Neural crest cell (in vitro differentiated cells): ENCODE results near the gene SYT17. TPM values are rescaled to one million over a fixed set of nuclear protein-coding genes. Genes with fewer than 3 reads are reported as not detected.

ENCODE experiments used
- DNase-seq: peaks from one replicate; pipeline ENCODE4 v3.0.0; 2021; ENCODE audit warnings: low read depth, mixed read lengths, low spot score
- H3K27ac Mint-ChIP-seq: one replicate; pipeline ENCODE4 v1.8.0; 2021; ENCODE audit warnings: mild to moderate bottlenecking, mixed read lengths; ENCODE audit not compliant: unreplicated experiment
- H3K27me3 Mint-ChIP-seq: 2 replicates; pipeline ENCODE4 v1.8.0; 2021; ENCODE audit warnings: low read depth, mild to moderate bottlenecking, mixed read lengths
- H3K36me3 Mint-ChIP-seq: 2 replicates; pipeline ENCODE4 v1.8.0; 2021; ENCODE audit warnings: low read depth, mild to moderate bottlenecking, mixed read lengths
- H3K4me1 Mint-ChIP-seq: 2 replicates; pipeline ENCODE4 v1.8.0; 2021; ENCODE audit warnings: mixed read lengths
- H3K4me3 Mint-ChIP-seq: one replicate; pipeline ENCODE4 v1.8.0; 2021; ENCODE audit warnings: mild to moderate bottlenecking, mixed read lengths
- H3K9me3 Mint-ChIP-seq: 2 replicates; pipeline ENCODE4 v1.8.0; 2021; ENCODE audit warnings: mixed read lengths
- total RNA-seq: library from RNA; stranded (reverse); gene quantifications from 2 replicates; pipeline ENCODE4 v1.2.1, GENCODE V29; 2021
- TF ChIP-seq, protein P1 (sequence below): fragments of 200-600 bp; sonication (generic); conservative IDR thresholded peaks from 2 replicates; pipeline ENCODE4 v1.5.0; 2021; ENCODE audit warnings: antibody characterized with exemption, mild to moderate bottlenecking

Gene SYT17
- total RNA-seq, 1 donor from 2014 or later, result 3.1 TPM

DNA sequence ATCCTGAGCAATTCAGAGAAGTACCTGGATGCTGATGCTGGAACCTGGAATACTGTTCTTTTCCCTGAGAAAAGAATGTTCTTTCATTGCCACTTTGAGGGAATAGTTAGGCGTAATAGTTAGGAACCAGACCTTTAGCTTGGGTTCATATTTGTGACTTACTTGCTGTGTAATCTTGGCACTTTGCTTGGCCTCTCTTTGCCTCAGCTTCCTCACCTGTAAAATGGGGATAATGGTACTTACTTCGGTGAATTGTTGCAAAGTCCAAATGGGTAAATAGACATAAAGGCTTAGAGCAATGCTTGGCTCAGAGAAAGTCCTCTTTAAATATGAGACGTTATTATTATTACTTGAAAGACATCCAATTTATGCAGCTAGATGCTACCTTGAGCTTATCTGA is 62.5 kb downstream of the SYT17 start:
- TF ChIP-seq, protein P1, sequence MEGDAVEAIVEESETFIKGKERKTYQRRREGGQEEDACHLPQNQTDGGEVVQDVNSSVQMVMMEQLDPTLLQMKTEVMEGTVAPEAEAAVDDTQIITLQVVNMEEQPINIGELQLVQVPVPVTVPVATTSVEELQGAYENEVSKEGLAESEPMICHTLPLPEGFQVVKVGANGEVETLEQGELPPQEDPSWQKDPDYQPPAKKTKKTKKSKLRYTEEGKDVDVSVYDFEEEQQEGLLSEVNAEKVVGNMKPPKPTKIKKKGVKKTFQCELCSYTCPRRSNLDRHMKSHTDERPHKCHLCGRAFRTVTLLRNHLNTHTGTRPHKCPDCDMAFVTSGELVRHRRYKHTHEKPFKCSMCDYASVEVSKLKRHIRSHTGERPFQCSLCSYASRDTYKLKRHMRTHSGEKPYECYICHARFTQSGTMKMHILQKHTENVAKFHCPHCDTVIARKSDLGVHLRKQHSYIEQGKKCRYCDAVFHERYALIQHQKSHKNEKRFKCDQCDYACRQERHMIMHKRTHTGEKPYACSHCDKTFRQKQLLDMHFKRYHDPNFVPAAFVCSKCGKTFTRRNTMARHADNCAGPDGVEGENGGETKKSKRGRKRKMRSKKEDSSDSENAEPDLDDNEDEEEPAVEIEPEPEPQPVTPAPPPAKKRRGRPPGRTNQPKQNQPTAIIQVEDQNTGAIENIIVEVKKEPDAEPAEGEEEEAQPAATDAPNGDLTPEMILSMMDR, result no peak
- DNase-seq, result no peak
- Mint-ChIP-seq H3K9me3 (peaks cover 10% of the 10 kb centered on the region), H3K27me3 (no peaks in the 10 kb centered on the region), H3K36me3 (peaks cover 7% of the 10 kb centered on the region), H3K27ac (no peak overlapping the region), H3K4me3 (no peak overlapping the region), H3K4me1 (peaks cover 6% of the 10 kb centered on the region)

DNA sequence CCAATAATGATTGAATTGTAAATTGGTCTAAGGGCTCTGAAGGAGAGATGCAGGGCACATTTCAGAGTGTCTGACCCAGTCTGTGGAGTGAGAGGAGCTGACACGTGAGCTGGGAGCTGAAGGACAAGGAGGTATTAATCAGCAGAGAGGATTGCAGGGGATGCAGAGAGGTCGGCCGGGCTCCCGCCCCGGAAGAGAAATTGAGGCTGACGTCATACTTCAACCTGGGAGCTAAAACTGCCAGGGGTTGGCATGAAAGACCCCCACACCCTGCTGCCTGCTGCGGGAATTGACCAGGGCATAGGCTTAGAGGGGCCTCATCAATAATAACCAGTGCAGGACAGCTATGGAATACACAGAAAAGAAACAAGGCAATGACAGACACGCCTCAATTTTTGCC is 63.8 kb downstream of the SYT17 start:
- TF ChIP-seq, protein P1, result no peak
- no peaks in the 10 kb centered on the region for H3K27me3 Mint-ChIP-seq
- H3K4me1 Mint-ChIP-seq, result peaks cover 6% of the 10 kb centered on the region
- H3K4me3 Mint-ChIP-seq, result no peak overlapping the region
- peaks cover 9% of the 10 kb centered on the region for H3K9me3 Mint-ChIP-seq
- H3K27ac Mint-ChIP-seq, result no peak overlapping the region
- no peak for DNase-seq
- H3K36me3 Mint-ChIP-seq, result peaks cover 7% of the 10 kb centered on the region

DNA sequence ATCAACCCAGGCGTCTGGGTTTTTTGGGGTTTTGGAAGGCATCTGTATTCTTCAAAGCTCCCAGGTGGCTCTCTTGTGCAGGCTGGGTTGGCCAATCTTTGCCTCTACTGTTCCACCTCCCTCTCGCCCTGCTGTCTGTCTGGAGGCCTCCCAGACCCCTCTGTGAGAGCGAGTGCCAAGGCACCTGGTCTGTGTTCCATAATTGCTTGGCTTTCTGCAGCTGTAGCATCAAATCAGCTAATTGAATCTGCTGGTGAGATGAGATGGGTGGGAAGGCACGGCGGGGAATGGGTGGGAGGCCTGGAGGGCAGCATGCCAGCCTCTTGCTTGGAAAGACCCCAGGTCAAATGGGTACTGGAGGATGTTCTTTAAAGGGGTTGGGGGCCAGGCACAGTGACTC is 64.9 kb downstream of the SYT17 start:
- DNase-seq, result no peak
- TF ChIP-seq, protein P1, result no peak
- Mint-ChIP-seq H3K4me1 (no peaks in the 10 kb centered on the region), H3K9me3 (peaks cover 9% of the 10 kb centered on the region), H3K27me3 (no peaks in the 10 kb centered on the region), H3K36me3 (peaks cover 7% of the 10 kb centered on the region), H3K27ac (no peak overlapping the region), H3K4me3 (no peak overlapping the region)

DNA sequence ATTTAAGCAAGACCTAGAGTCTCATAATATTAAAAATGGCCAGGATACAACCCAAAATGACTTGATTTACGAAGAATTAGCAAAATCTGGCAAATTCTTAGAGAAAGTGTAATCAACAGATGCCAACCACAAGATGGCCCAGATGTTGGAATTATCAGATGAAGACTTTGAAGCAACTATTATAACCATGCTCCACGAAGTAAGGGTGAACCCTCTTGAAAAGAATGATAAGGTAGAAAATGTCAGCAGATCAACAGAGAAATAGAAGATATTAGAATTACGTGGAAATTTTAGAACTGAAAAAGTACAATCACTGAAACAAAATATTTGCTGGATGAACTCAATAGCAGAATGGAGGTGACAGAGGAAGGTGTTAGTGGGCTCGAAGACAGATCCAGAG is 67.4 kb downstream of the SYT17 start:
- Mint-ChIP-seq H3K4me1 (no peaks in the 10 kb centered on the region), H3K4me3 (no peak overlapping the region), H3K27me3 (no peaks in the 10 kb centered on the region), H3K9me3 (peaks cover 9% of the 10 kb centered on the region), H3K27ac (no peak overlapping the region), H3K36me3 (peaks cover 7% of the 10 kb centered on the region)
- TF ChIP-seq, protein P1, result no peak
- DNase-seq, result no peak

DNA sequence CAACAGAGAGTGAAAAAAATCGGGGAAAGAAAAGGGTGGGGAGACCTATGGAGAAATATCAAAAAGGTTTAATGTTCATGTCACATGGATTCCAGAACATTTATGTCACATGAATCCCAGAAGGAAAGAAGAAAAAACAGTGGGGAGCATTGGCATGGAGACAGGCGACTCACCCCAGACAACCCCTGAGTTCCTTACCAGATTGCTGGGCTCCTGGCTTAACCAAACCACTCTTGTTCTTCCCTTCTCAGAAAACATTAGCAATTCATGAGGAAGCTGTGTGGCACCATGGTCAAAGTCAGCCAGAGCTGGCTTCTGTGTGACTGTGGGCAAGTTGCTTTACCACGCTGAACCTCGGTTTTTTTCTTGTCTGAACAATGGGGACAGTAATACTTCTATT is 67.8 kb downstream of the SYT17 start:
- no peaks in the 10 kb centered on the region for H3K4me1 Mint-ChIP-seq
- DNase-seq, result no peak
- peaks cover 9% of the 10 kb centered on the region for H3K9me3 Mint-ChIP-seq
- no peak overlapping the region for H3K4me3 Mint-ChIP-seq
- TF ChIP-seq, protein P1, result no peak
- peaks cover 7% of the 10 kb centered on the region for H3K36me3 Mint-ChIP-seq
- no peak overlapping the region for H3K27ac Mint-ChIP-seq
- no peaks in the 10 kb centered on the region for H3K27me3 Mint-ChIP-seq
